Right lobe of liver (tissue), 4 donors: Measurements from ENCODE around the gene COL16A1.

Source experiments
- CTCF ChIP-seq, 4 donors: fragments of 200-600 bp in 3 of 4; fragments of 450-650 bp in 1 of 4; IDR thresholded peaks; one replicate each; pipeline versions ENCODE4 v1.5.1 to v1.8.0; 2016 to 2022; ENCODE audit warnings: antibody characterized with exemption in 4 of 4, mild to moderate bottlenecking in 2 of 4
- POLR2A ChIP-seq: fragments of 450-650 bp; IDR thresholded peaks from one replicate; pipeline ENCODE4 v1.6.1; 2017; ENCODE audit warnings: antibody characterized with exemption, mild to moderate bottlenecking
- donor health status: DM: no; HTN: no; CAD: no.
- donor health status: DM: no; HTN: no; CAD: no.
- donor health status: DM: no; HTN: yes; CAD: no.

- no peak for TF ChIP-seq CTCF (IDR thresholded peaks at IDR 0.05)
- TF ChIP-seq POLR2A: no peak
Observed at GRCh38 chr1:31745946-31746670, 42.3 kb upstream of the COL16A1 start.
